ENCODE data around the gene PSMC3. TPM values are rescaled to one million over a fixed set of nuclear protein-coding genes. Genes with fewer than 3 reads are reported as not detected.

The PSMC3 gene
- total RNA-seq, 2 donors from 2014 or later, result 175 to 216 TPM

DNA sequence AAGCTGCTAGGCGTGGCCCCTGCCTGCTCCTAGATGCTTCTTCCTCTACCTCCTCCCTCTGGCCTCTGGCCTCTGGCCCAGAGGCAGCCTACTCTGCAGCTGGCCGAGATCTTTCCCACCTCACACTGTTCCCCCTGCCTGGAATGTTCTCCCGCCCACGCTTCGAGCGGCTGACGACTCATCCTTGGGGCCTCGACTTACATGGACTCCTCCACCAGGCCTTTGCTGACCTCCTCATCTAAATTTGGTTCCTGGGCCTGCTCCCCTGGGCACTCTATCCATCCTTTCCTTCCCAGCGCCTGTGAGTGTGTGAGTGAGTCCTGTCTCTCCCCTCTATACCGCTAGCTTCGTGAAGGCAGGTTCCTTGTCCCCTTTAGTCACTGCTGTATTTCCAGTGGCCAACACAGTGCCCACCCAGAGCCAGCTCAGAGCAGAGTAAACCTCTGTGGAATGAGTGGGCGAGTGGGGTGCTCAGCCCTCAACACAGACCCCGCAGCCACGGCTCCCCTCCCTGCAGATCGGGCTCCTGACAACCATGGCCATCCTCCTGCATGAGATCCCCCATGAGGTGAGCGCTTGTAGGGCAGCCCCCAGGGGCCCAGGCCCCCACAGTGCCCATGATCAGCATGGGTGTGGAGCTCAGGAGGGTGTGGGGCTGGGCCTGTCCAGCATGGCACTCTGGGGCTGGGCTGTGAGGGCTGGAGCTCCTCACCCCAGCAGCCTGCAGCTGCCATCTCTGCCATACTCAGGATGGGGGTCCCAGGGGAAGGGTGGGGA lies 12.1 kb downstream of the PSMC3 start:
- no peaks in the 10 kb centered on the region for H3K9me3 Mint-ChIP-seq
- peak overlapping the region in 1 of 2 donors; percentile 4 for H3K27ac Mint-ChIP-seq
- H3K4me1 Mint-ChIP-seq (ENCODE audit: low read depth in 2 of 2), result peaks cover 5 to 20% of the 10 kb centered on the region in 2 donors
- DNase-seq (ENCODE audit: low spot score) (no peak), ATAC-seq (no peak)
- no peaks in the 10 kb centered on the region for H3K27me3 Mint-ChIP-seq
- no peak overlapping the region for H3K4me3 Mint-ChIP-seq
- no peaks in the 10 kb centered on the region for H3K36me3 Mint-ChIP-seq

DNA sequence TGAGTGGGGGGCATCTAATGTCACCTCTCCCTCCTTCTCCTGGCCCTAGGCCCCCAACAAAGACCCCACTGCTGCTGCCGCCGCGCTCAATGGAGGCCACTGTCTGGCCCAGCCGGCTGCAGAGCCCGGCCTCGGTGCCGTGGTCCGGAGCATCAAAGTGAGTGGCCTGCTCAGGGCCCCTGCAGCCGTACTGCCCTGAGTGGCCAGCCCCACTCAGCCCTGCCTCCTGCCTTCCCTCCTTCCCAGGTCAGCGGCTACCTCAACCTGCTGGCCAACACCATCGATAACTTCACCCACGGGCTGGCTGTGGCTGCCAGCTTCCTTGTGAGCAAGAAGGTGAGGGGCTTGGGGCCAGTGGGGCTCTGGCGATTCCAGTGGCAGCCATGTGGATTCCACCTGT lies 12.9 kb downstream of the PSMC3 start:
- H3K4me3 Mint-ChIP-seq, result no peak overlapping the region

DNA sequence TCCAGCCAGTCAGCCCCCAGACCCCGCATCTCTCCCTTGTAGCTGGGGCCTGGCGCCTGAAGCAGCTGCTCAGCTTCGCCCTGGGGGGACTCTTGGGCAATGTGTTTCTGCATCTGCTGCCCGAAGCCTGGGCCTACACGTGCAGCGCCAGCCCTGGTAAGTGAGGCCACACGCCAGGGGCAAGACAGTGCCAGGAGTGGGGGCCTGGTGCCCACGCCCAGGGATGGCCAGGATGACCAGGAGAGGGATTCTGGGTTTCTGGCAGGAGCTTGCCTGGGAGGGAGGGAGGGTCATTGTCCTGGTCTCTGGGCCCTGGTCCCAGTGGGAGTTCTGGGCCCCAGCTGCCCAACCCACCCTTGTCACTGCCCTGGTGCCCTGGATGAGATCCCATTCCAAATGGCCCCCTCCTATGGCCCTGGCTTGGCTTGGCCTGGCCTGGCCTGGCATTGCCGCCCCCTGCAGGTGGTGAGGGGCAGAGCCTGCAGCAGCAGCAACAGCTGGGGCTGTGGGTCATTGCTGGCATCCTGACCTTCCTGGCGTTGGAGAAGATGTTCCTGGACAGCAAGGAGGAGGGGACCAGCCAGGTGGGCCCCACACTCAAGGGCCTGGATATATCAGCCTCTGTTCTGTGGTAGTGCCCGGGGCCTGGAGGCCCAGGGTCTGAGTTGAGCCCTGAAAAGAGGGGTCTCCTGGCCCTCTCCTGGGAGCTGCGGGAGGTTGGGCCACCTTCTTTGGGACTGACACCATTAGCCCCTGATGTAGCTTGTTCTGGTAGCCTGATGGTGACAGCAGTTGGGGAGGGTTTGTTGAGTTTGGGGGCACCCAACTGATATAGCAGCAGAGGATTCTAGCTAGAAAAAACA lies 14.1 kb downstream of the PSMC3 start:
- ATAC-seq (no peak), DNase-seq (ENCODE audit: low spot score) (no peak)
- Mint-ChIP-seq H3K36me3 (no peaks in the 10 kb centered on the region), H3K4me3 (no peak overlapping the region), H3K27me3 (no peaks in the 10 kb centered on the region), H3K4me1 (ENCODE audit: low read depth in 2 of 2) (peaks cover 8 to 28% of the 10 kb centered on the region in 2 donors), H3K9me3 (no peaks in the 10 kb centered on the region), H3K27ac (no peak overlapping the region)

More for the DNA sequence above, 12.9 kb downstream of the PSMC3 start:
- Mint-ChIP-seq H3K36me3 (no peaks in the 10 kb centered on the region), H3K4me1 (ENCODE audit: low read depth in 2 of 2) (peaks cover 5 to 25% of the 10 kb centered on the region in 2 donors), H3K27ac (peak overlapping the region in 1 of 2 donors; percentile 19), H3K9me3 (no peaks in the 10 kb centered on the region), H3K27me3 (no peaks in the 10 kb centered on the region)
- ATAC-seq (no peak), DNase-seq (ENCODE audit: low spot score) (no peak)

DNA sequence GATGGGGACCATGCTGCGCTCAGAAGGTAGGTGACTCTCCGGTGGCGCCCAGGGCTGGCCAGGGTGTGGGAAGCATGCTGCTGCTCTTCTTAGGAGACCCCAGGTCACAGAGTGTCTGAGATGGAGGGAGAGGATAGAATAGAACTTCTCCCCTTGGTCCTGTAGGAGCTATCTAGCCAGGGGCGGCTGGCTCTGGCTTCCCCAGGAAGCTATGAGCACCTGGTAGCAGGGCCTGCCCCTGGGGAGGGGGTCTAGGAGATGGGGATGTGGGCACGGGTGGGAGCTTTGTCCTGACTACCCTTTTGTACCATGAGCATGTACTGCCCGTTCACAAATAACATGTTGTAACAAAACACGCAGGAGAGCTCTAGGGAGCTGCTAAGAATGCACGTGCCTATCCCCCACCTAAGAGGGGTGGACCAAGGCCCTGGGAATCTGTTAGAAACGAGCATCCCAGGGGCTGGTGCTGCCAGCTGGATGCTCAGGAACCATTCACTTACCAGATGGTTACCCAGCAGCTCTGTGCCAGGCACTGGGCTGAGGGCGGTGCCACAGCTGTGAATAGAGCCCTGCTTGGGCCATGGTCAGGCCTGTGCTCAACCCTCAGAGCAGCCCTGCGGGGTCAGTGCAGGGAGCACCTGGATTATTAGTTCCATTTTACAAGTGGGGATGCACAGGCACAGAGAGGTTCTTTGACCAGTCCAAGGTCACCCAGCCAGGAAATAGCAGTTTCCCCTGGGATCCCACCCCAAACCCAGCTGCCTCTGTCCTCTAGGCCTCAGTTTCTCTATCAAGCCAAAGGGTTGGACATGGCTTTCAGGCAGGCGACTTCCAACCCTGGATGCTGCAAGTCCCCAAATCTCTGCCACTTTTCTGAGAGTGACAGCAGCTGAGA lies 15.6 kb downstream of the PSMC3 start:
- Mint-ChIP-seq H3K4me1 (ENCODE audit: low read depth in 2 of 2) (peaks cover 13 to 32% of the 10 kb centered on the region in 2 donors), H3K9me3 (no peaks in the 10 kb centered on the region), H3K36me3 (no peaks in the 10 kb centered on the region), H3K27me3 (no peaks in the 10 kb centered on the region), H3K27ac (no peak overlapping the region), H3K4me3 (no peak overlapping the region)
- no peak for DNase-seq (ENCODE audit: low spot score)
- no peak for ATAC-seq

DNA sequence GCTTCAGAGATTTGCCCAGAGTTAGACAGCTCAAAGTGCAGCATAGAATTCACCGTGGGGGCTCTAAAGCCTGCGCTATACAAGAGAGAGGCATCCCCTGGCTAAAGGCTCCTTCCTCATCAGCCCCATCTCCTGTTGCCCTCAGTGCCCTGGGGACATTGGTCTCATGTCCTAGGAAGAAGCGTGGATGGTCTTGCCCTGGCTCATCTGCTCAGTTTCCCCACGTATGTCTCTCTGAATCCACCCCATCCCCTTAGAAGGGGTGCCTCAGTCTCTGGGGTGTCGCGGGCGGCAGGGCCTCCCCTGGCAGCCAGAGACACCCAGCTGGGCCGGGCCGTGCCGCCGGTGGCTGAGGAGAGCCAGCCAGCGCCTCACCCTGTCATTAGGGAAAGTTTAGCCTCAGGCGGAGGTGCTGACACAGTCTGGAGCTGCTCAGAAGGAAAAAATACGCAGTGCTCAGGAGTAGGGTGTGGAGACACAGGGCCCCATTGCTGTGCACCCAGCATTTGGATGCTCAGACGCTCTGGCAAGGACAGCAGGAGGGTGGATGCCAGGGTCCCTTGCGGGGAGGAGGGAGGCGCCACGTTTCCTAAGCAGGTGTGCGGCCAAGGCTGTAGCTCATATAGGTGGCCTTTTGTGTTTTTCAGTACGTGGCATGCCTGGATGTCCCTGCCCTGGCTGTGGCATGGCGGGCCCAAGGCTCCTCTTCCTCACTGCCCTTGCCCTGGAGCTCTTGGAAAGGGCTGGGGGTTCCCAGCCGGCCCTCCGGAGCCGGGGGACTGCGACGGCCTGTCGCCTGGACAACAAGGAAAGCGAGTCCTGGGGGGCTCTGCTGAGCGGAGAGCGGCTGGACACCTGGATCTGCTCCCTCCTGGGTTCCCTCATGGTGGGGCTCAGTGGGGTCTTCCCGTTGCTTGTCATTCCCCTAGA lies 16.5 kb downstream of the PSMC3 start:
- peak overlapping the region; percentile 90 for H3K4me3 Mint-ChIP-seq
- ATAC-seq, result no peak

DNA sequence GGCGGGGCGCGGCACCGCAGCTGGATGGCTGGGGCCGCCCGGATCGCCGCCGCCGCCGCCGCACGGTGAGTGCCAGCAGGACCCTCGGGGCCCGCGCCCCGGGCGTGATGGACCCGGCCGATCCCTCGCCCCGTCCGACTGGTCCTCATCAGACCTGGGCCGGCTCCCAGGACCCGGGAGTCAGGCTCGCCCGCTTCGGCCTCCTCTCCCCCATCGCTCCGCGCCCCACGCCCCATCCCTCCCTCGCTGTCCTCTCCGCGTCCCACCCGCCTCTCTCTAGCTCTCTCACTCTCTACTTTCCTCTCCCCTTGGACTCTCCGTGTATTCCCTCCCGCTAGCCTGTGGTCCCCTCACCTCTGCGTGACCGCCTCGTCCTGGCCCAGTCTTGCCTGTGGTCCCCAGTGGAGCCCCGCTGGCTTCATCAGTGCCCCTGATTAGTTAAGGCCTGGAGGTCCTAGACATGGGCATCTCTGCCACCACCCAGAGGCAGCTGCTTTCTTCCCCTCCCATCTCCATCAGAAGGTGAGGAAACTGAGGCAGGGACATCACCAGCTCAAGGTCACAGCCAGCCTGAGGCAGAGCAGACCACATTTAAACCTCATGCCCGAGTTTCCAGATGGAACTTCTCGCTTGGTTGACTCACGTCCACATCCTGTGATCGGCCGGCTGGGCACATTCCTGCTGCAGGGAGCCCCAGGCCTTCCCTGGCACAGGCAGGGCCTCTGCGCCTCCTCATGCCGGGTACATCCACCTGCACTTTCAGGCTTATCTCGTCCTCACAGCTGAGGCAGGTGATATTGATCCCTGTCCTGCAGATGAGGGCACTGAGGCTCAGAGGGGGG lies 17.4 kb downstream of the PSMC3 start:
- Mint-ChIP-seq H3K36me3 (no peaks in the 10 kb centered on the region), H3K9me3 (no peaks in the 10 kb centered on the region), H3K27me3 (no peaks in the 10 kb centered on the region), H3K4me3 (peak overlapping the region; percentile 90), H3K4me1 (ENCODE audit: low read depth in 2 of 2) (peaks cover 13 to 28% of the 10 kb centered on the region in 2 donors), H3K27ac (peak overlapping the region; percentile 83 to 91)
- DNase-seq (ENCODE audit: low spot score) (peak; percentile 59), ATAC-seq (no peak)

More for the DNA sequence above, 16.5 kb downstream of the PSMC3 start:
- peaks cover 13 to 32% of the 10 kb centered on the region in 2 donors for H3K4me1 Mint-ChIP-seq (ENCODE audit: low read depth in 2 of 2)
- no peaks in the 10 kb centered on the region for H3K9me3 Mint-ChIP-seq
- DNase-seq (ENCODE audit: low spot score), result peak; percentile 57
- no peaks in the 10 kb centered on the region for H3K27me3 Mint-ChIP-seq
- H3K27ac Mint-ChIP-seq, result peak overlapping the region; percentile 83 to 91
- H3K36me3 Mint-ChIP-seq, result no peaks in the 10 kb centered on the region

DNA sequence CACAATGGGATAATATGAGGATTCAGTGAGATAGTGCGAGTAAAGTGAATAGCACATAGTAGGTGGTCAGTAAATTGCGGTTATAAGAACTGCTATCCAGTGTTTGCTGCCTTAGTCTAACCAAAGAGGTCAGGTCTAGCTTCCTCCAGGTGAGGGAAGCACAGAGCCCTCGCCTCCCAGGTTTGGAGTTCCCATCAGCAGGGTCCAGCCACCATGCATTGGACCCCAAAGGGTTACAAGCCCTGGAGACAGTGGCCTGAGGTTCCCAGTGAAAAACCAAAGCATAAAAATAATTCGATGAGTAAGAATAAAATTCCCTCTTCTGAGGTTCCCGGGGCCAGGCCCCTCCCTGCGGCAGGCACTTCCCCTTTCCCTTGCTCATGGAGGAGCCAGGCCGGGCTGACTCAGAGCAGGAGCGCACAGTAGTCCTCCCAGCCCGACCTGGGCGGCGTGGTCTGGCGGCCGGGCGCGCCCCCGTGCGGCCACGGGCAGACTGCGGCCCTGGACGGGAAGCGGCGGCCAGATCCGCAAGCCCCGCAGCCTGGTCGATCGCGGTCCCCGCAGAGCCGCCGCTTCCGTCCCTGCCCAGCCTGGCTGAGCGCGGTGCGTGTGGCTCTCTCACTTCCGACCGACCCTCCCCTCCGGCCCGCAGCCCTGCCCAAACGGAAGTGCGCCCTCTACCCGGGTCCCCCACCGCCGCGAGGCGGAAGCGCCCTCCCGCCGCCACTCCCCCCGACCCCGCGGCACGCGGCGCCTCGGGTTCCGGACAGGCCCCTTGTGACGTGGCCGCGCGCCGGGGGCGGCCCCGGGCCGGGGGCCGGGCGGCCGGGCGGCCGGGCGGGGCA lies 18.3 kb downstream of the PSMC3 start, which contains the start of gene SLC39A13:
TSS of gene SLC39A13 (plus strand) at position 845 of the 845 bp plus-strand sequence. CDS start 1,505 bp downstream, outside the sequence.
- ATAC-seq (peak; percentile 93), DNase-seq (ENCODE audit: low spot score) (peak; percentile 98)
- Mint-ChIP-seq H3K36me3 (no peaks in the 10 kb centered on the region), H3K27ac (peak within 1 kb of the TSS; percentile 92 to 96), H3K9me3 (no peaks in the 10 kb centered on the region), H3K4me3 (peak within 1 kb of the TSS; percentile 90), H3K27me3 (no peaks in the 10 kb centered on the region), H3K4me1 (ENCODE audit: low read depth in 2 of 2) (peaks cover 13 to 24% of the 10 kb centered on the region in 2 donors)

DNA sequence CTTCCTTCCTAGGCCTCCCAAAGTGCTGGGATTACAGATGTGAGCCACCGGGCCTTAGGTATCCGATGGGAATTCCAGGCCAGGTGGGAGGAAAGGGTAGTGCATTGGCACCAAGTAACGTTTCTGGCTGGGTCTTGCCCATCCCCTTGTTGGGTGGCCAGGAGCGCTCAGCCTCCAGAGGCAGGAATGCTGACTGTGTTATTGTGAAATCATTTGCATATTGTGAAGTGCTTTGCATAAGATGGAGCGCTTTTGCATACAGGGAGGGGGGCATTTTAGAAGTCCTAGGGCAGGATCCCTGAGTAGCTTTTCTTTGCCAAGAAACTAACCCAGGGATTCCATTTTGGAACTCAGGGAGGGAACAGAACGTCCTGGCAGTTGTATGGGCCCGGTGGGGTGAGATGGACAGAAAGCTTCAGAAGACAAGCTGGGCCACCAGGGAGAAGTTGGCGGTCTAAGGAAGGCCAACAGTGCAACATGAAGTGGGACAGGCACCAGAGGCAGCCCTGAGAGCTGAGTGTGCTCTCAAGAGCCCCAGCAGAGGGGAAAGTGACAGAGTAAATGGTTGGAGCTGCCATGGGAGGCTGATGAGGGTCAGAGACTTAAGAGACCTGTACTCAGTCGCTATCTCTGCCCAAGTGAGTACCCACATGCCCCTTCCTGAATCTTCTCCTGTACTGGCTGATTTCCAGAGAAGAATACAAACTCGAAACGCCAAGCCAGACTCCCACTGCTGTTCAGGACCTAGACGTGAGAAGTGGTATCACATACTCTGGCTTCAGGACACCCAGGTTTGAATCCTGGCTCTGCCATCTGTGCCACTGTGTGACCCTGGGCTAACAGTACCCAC lies 19.1 kb downstream of the PSMC3 start:
- peak overlapping the region; percentile 92 to 96 for H3K27ac Mint-ChIP-seq
- no peaks in the 10 kb centered on the region for H3K27me3 Mint-ChIP-seq
- ATAC-seq, result no peak
- DNase-seq (ENCODE audit: low spot score), result peak; percentile 60
- no peaks in the 10 kb centered on the region for H3K36me3 Mint-ChIP-seq
- H3K9me3 Mint-ChIP-seq, result no peaks in the 10 kb centered on the region
- peaks cover 13 to 24% of the 10 kb centered on the region in 2 donors for H3K4me1 Mint-ChIP-seq (ENCODE audit: low read depth in 2 of 2)
- peak overlapping the region; percentile 88 for H3K4me3 Mint-ChIP-seq

DNA sequence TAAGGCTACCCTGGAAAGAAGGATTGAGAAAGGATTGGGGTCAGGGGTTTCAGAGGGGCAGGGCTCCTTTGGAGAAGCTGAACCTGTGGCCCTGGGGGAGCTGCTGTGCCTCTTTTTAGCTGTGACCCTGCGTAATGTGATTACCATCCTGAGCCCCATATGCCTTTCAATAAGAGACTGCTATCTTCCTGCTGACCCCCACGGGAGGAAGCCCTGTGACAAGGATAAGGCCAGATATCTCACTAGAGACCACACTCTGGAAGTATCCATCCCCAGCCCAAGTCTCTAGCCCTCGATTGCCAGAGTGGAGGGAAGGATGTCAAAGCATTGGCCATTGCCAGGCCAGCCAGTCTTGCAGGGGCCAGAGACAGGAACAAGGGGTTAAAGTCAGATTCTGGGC lies 22.7 kb downstream of the PSMC3 start:
- Mint-ChIP-seq H3K27me3 (no peaks in the 10 kb centered on the region), H3K9me3 (no peaks in the 10 kb centered on the region), H3K36me3 (no peaks in the 10 kb centered on the region), H3K27ac (peak overlapping the region in 1 of 2 donors; percentile 12), H3K4me3 (no peak overlapping the region), H3K4me1 (ENCODE audit: low read depth in 2 of 2) (peaks cover 18 to 25% of the 10 kb centered on the region in 2 donors)
- ATAC-seq, result no peak
- DNase-seq (ENCODE audit: low spot score), result no peak

DNA sequence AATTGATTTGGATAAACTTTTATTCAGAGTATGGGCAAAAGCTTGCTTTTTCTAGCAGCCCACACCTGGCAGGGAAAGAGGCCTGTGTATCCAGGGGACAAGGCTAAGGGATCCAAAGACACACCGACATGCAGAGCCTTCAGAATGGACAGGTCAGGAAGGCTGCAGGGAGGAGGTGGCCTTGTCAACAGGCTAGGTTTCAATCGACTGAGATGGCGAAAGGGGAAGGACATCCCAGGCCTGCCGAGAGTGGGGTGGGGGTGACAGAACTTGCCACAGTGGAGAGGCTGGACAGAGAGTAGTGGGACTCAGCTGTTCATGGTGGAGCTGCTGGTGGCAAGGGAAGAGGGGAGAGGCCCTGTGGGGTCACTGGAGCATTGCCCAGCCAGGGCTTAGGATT lies 23.1 kb downstream of the PSMC3 start:
- ATAC-seq (no peak), DNase-seq (ENCODE audit: low spot score) (no peak)
- Mint-ChIP-seq H3K9me3 (no peaks in the 10 kb centered on the region), H3K27me3 (no peaks in the 10 kb centered on the region), H3K4me1 (ENCODE audit: low read depth in 2 of 2) (peaks cover 18 to 25% of the 10 kb centered on the region in 2 donors), H3K36me3 (no peaks in the 10 kb centered on the region), H3K4me3 (no peak overlapping the region), H3K27ac (peak overlapping the region in 1 of 2 donors; percentile 12)

Data from natural killer cell treated with Interleukin-12 subunit alpha and Interleukin-12 subunit beta and Interleukin-15 and Interleukin-18, amount 100 ng/mL, for 72 hours (primary cell).